GOT3 (cell line): ENCODE data around the gene SLC9A3.
"Not testable (repeated sequence)": the region's sequence is repeated elsewhere in the genome, so short reads cannot be mapped to it uniquely, and the experiment has no call there.

Experiments
- DNase-seq: peaks from one replicate; lab custom pipeline; 2025; ENCODE audit warnings: mixed read lengths; lab: John Stamatoyannopoulos, UW

Gene SLC9A3

GRCh38 chr5:474840-475661, 49.2 kb downstream of the SLC9A3 start:
- DNase-seq: no peak

DNA sequence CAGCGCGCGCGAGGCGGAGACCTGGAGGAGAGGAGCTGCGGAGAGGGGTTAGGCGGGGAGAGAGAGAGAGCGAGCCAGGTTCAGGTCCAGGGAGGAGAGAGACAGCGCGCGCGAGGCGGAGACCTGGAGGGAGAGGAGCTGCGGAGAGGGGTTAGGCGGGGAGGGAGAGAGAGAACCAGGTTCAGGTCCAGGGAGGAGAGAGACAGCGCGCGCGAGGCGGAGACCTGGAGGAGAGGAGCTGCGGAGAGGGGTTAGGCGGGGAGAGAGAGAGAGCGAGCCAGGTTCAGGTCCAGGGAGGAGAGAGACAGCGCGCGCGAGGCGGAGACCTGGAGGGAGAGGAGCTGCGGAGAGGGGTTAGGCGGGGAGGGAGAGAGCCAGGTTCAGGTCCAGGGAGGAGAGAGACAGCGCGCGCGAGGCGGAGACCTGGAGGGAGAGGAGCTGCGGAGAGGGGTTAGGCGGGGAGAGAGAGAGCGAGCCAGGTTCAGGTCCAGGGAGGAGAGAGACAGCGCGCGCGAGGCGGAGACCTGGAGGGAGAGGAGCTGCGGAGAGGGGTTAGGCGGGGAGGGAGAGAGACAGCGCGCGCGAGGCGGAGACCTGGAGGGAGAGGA, 49.9 kb downstream of the SLC9A3 start:
- DNase-seq: not testable (repeated sequence)

- no peak for DNase-seq
These were observed 50.6 kb downstream of the SLC9A3 start for GRCh38 chr5:473551-474192.

GRCh38 chr5:472656-473550, 51.3 kb downstream of the SLC9A3 start:
- DNase-seq: peak; percentile 65

GRCh38 chr5:472076-472655, 52.1 kb downstream of the SLC9A3 start:
- no peak for DNase-seq

- DNase-seq: no peak
These were observed 52.5 kb downstream of the SLC9A3 start for GRCh38 chr5:471750-472058.

- no peak for DNase-seq
These were observed 53.1 kb downstream of the SLC9A3 start for GRCh38 chr5:470961-471749.

DNA sequence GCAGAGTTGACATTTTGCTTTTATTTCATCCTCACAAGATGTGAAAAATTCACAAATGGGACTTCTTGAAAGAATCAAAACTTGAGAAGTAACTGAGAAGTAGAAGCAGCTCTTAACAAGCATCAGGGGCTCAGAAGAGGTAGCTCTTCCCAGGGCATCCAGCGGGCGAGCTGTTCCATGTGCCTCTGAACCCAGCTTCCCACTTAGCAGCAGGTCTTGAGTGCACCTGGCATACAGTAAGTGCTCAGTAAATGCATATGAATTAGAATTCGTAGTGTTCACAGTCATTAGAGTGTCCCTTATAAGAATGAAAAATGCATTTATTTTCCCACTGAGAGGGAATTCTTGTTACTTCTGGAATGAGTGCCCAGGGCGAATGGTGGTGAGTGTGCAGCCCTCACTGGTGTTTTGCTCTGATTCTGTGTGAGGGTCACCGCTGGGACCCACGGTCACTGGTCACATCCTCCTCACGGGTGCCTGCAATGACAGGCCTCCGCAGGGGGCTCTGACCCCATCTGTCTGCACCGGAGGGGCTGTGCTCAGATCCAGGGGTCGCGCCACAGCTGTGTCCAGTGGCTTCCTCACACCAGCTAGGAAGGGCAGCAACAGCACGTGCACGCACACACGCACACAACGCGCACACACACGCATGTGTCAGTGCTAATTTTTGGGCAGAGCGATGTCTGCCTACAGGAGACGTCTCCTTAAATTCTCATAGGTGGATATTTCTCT, 54.3 kb downstream of the SLC9A3 start:
- DNase-seq: no peak

DNA sequence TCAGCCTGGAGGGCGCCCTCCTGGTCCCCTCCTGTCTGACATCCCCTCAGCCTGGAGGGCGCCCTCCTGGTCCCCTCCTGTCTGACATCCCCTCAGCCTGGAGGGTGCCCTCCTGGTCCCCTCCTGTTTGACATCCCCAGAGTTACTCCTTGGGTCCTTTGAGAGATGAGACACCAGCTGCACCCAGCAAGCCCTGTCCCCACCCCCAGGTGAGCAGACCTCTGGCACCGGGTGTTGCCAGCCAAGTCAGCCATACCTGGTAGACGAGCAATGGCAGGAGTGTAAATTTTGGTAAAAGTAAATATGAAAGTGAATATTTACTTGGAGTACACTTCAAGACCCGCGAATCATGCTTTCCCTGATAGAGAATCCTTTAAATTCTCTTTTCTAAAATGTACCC, 55.8 kb downstream of the SLC9A3 start:
- no peak for DNase-seq

GRCh38 chr5:466661-467310, 57.5 kb downstream of the SLC9A3 start:
- DNase-seq: no peak

DNA sequence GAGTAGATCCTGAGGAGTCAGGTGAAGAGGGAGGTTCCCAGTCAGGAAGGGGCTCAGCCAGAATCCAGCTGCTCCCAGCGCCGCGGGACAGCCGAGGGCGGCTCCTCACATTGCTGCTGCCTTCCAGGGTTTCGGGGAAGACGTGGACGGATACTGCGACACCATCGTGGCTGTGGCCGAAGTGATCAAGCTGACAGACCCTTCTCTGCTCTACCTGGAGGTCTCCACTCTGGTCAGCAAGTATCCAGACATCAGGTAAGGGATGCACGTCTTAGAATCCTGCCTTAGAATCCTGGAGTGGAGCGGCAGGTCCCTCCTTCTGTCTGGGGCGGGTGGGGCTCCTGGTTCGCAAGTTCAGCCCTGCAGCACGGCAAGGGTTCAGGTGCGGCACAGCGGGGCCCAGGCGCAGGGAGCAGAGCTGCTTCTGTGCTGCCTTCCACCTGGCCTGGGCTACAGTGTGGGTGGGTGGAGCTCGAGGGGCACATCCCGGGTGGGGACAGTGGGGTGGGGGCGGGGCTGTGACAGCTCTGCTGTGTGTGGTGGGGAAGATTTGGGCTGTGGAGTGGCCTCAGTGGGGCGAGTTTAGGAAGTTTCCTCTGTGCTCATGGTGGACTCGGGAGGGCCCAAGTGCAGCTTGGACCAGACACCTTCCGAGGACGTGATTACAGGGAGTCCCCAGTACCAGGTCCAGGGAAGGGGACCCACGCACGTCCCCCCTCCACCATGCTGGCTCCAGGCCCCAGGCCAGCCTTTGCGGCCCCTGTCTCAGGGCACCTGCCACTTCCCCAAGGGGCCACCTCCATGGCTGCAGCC, 58.5 kb downstream of the SLC9A3 start:
- DNase-seq: no peak

DNA sequence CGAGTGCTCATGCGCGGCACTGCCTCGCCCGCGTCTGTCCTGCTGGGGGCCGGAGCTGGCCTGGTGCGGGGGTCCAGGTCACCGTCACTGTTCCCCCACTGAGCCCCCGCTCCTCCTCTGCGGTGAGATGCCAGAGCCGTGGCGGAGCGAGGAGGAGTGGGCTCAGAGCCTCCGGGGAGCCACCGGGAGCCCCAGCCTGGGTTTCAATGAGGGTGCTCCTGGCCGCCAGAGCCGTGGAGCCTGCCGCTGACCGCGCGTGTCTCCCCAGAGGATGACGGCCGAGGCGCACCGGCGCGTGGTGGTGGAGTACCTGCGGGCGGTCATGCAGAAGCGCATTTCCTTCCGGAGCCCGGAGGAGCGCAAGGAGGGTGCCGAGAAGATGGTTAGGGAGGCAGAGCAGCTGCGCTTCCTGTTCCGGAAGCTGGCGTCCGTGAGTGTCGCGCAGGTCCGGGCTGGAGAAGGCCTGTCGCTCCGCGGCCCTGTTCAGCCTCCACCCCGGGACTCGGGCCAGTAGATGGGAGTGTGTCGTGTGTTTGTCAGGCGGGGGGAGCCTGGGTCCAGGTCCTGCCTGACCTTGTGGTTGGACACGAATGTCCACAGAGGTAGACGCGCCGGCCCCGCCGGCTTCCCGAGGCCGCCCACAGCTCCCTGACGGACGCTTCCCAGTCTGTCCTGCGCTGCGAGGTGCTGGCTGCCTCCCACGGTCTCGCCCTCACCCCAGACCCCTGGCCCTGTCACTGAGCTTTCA, 59.2 kb downstream of the SLC9A3 start:
- DNase-seq: no peak

GRCh38 chr5:464446-464842, 59.8 kb downstream of the SLC9A3 start:
- no peak for DNase-seq

DNA sequence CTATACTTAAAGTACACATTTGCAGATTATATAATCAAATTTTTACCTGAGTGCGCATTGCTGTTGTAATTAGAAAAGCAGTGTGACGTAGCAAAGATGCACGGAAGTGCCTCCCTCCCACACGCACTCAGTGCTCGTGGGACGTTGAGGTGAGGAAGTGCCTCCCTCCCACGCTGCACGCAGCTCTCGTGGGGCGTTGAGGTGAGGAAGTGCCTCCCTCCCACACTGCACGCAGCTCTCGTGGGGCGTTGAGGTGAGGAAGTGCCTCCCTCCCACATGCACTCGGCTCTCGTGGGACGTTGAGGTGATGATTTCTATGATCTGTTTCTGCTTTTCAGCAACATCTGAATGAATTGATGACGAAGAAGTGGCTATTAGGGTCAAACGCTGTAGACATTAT, 60.3 kb downstream of the SLC9A3 start:
- DNase-seq: no peak

DNA sequence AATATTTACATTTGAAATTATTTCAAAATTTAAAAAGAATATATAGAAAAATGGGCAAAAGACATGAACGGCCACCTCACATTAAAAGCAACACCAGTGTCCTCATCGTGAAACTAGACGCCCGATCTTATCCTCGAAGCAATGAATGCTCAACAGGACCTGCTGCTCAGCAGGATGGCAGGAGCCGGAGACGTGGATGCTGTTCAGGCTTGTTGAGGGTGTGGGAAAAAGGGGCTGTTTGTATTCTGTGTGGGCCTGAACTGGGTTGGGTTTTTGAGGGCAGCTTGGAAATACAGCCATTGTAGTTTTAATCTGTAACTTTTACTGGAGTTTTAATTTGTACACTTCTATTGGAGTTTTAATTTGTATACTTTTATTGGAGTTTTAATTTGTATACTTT, 60.9 kb downstream of the SLC9A3 start:
- DNase-seq: no peak

DNA sequence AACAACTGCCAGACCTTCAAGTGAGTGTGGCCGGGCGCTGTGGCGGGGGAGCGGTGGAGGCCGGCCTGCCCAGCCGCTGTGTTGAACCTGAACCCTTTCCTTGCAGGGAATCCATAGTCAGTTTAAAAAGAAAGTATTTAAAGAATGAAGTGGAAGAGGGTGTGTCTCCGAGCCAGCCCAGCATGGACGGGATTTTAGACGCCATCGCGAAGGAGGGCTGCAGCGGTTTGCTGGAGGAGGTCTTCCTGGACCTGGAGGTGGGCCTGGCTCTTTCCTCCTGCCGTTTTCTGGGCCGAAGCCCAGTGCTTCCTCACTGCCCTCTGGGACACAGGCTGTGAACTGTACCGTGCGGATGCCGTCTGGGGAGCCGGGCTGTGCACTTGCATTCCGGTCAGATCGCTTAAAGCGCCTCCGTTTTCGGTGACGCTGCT, 62.2 kb downstream of the SLC9A3 start:
- no peak for DNase-seq

- DNase-seq: no peak
These were observed 64.0 kb downstream of the SLC9A3 start for GRCh38 chr5:460273-460625.

DNA sequence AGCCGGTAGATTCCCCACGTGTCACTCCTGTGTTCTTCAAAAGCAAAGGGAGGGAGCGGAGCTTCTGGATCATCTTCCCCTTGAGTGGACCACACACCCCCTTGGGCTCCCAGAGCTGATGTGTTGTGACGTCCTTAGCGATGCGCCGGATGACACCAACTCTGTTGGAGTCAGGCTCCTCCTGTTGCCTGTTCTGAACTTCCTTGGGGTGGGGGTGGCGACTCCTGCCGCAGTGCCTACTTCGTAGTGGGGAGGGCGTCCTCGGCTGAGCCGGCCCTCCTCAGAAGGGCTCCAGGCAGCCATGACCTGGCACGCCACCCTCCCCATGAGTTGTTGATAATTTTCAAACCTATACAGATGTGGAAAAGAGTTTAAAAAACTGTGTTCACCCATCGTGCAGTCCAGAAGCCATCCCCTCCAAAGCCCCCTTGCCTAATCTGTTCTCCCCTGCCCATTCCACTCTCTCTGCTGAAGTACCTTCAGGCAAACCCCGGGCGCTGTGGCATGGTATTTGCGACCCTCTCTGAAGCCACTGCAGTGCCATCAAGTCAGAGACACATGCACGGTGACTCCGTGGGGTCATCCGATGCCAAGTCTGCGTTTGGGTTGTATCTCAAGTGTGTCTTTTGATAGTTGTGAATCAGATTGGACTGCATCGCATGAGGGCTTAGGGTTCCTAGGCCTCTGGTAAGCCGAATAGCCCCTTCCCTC, 64.5 kb downstream of the SLC9A3 start:
- DNase-seq: no peak
